Activated naive CD8-positive, alpha-beta T cell treated with anti-CD3 and anti-CD28 coated beads, Interleukin-2, amount 10 ng/mL, durations not matched to agents 7 days and 5 days (primary cell): Measurements from ENCODE around the gene MAPKAP1. TPM values are rescaled to one million over a fixed set of nuclear protein-coding genes. Genes with fewer than 3 reads are reported as not detected.

Experiments
- ATAC-seq: fragments of 150-1000 bp; cut with Tn5 transposase; one replicate; pipeline ENCODE4 v1.10.0; 2021; ENCODE audit warnings: low read depth, moderate library complexity
- POLR2A ChIA-PET: fragments of 350-600 bp; sonication (Branson Sonifier 250); formaldehyde crosslinking; loops from one replicate; lab custom pipeline; 2021; ENCODE audit warnings: antibody characterized with exemption; lab: Charles Lee
- DNase-seq: peaks from one replicate; pipeline ENCODE4 v3.0.0; 2021
- H3K27ac Mint-ChIP-seq: one replicate; pipeline ENCODE4 v1.8.0; 2022; ENCODE audit warnings: mild to moderate bottlenecking, mixed read lengths
- H3K27me3 Mint-ChIP-seq: one replicate; pipeline ENCODE4 v1.8.0; 2022; ENCODE audit warnings: mild to moderate bottlenecking, moderate library complexity, mixed read lengths
- H3K36me3 Mint-ChIP-seq: one replicate; pipeline ENCODE4 v1.8.0; 2021; ENCODE audit warnings: mild to moderate bottlenecking, mixed read lengths
- H3K4me1 Mint-ChIP-seq: one replicate; pipeline ENCODE4 v1.8.0; 2021; ENCODE audit warnings: mixed read lengths
- H3K4me3 Mint-ChIP-seq: one replicate; pipeline ENCODE4 v1.8.0; 2022; ENCODE audit warnings: mild to moderate bottlenecking, moderate library complexity, mixed read lengths
- H3K9me3 Mint-ChIP-seq: one replicate; pipeline ENCODE4 v1.8.0; 2021; ENCODE audit warnings: mixed read lengths
- total RNA-seq, 2 experiments: library from RNA; stranded (reverse); gene quantifications; one replicate each; pipeline ENCODE4 v1.2.3, GENCODE V29; 2021

Gene MAPKAP1
- total RNA-seq, 2 experiments from 2014 or later: 48.2 to 51.5 TPM

GRCh38 chr9:125434986-125435775 lies 271.8 kb downstream of the MAPKAP1 start:
- ATAC-seq (no peak), DNase-seq (peak; percentile 18)
- Mint-ChIP-seq H3K9me3 (no peaks in the 10 kb centered on the region), H3K4me3 (no peak overlapping the region), H3K27me3 (no peaks in the 10 kb centered on the region), H3K4me1 (no peaks in the 10 kb centered on the region), H3K36me3 (no peaks in the 10 kb centered on the region), H3K27ac (no peak overlapping the region)
- POLR2A ChIA-PET: no interaction called here

GRCh38 chr9:125433461-125434011 lies 273.5 kb downstream of the MAPKAP1 start:
- ATAC-seq (no peak), DNase-seq (peak; percentile 23)
- Mint-ChIP-seq H3K4me3 (no peak overlapping the region), H3K27me3 (no peaks in the 10 kb centered on the region), H3K36me3 (no peaks in the 10 kb centered on the region), H3K9me3 (no peaks in the 10 kb centered on the region), H3K27ac (no peak overlapping the region), H3K4me1 (no peaks in the 10 kb centered on the region)
- POLR2A ChIA-PET: no interaction called here

GRCh38 chr9:125432715-125433385 lies 274.2 kb downstream of the MAPKAP1 start:
- Mint-ChIP-seq H3K36me3 (no peaks in the 10 kb centered on the region), H3K27ac (no peak overlapping the region), H3K27me3 (no peaks in the 10 kb centered on the region), H3K4me1 (no peaks in the 10 kb centered on the region), H3K9me3 (no peaks in the 10 kb centered on the region), H3K4me3 (no peak overlapping the region)
- DNase-seq: peak; percentile 19
- POLR2A ChIA-PET: no interaction called here
- no peak for ATAC-seq

- no peaks in the 10 kb centered on the region for H3K27me3 Mint-ChIP-seq
- H3K4me1 Mint-ChIP-seq: no peaks in the 10 kb centered on the region
- H3K27ac Mint-ChIP-seq: no peak overlapping the region
- ATAC-seq (no peak), DNase-seq (peak; percentile 20)
- H3K9me3 Mint-ChIP-seq: no peaks in the 10 kb centered on the region
- H3K36me3 Mint-ChIP-seq: no peaks in the 10 kb centered on the region
- no peak overlapping the region for H3K4me3 Mint-ChIP-seq
- POLR2A ChIA-PET: no interaction called here
Observed at GRCh38 chr9:125431741-125432271, 275.2 kb downstream of the MAPKAP1 start.

- Mint-ChIP-seq H3K27ac (no peak overlapping the region), H3K4me1 (no peaks in the 10 kb centered on the region), H3K27me3 (no peaks in the 10 kb centered on the region), H3K4me3 (no peak overlapping the region), H3K9me3 (no peaks in the 10 kb centered on the region), H3K36me3 (no peaks in the 10 kb centered on the region)
- DNase-seq: peak; percentile 13
- POLR2A ChIA-PET: no interaction called here
- no peak for ATAC-seq
Observed at GRCh38 chr9:125431012-125431305, 276.0 kb downstream of the MAPKAP1 start.

GRCh38 chr9:125430161-125431011 lies 276.6 kb downstream of the MAPKAP1 start:
- POLR2A ChIA-PET: no interaction called here
- Mint-ChIP-seq H3K9me3 (no peaks in the 10 kb centered on the region), H3K27ac (no peak overlapping the region), H3K27me3 (no peaks in the 10 kb centered on the region), H3K4me3 (no peak overlapping the region), H3K4me1 (no peaks in the 10 kb centered on the region), H3K36me3 (no peaks in the 10 kb centered on the region)
- no peak for ATAC-seq
- DNase-seq: peak; percentile 16

GRCh38 chr9:125429476-125430160 lies 277.4 kb downstream of the MAPKAP1 start:
- ATAC-seq (no peak), DNase-seq (no peak)
- Mint-ChIP-seq H3K27ac (no peak overlapping the region), H3K4me3 (no peak overlapping the region), H3K4me1 (no peaks in the 10 kb centered on the region), H3K9me3 (no peaks in the 10 kb centered on the region), H3K27me3 (no peaks in the 10 kb centered on the region), H3K36me3 (no peaks in the 10 kb centered on the region)
- POLR2A ChIA-PET: no interaction called here

- ATAC-seq (no peak), DNase-seq (no peak)
- Mint-ChIP-seq H3K27ac (no peak overlapping the region), H3K36me3 (no peaks in the 10 kb centered on the region), H3K4me1 (no peaks in the 10 kb centered on the region), H3K27me3 (no peaks in the 10 kb centered on the region), H3K9me3 (no peaks in the 10 kb centered on the region), H3K4me3 (no peak overlapping the region)
- POLR2A ChIA-PET: no interaction called here
Observed at GRCh38 chr9:125428902-125429467, 278.0 kb downstream of the MAPKAP1 start.

- POLR2A ChIA-PET: no interaction called here
Observed at GRCh38 chr9:125428060-125428901, 278.7 kb downstream of the MAPKAP1 start.

GRCh38 chr9:125427556-125427955 lies 279.5 kb downstream of the MAPKAP1 start:
- no peak overlapping the region for H3K4me3 Mint-ChIP-seq

More at GRCh38 chr9:125428060-125428901, 278.7 kb downstream of the MAPKAP1 start:
- H3K27ac Mint-ChIP-seq: no peak overlapping the region
- H3K4me1 Mint-ChIP-seq: no peaks in the 10 kb centered on the region
- no peaks in the 10 kb centered on the region for H3K36me3 Mint-ChIP-seq
- ATAC-seq (peak; percentile 10), DNase-seq (peak; percentile 63)
- H3K9me3 Mint-ChIP-seq: no peaks in the 10 kb centered on the region
- H3K4me3 Mint-ChIP-seq: no peak overlapping the region
- H3K27me3 Mint-ChIP-seq: no peaks in the 10 kb centered on the region

GRCh38 chr9:125426926-125427325 lies 280.1 kb downstream of the MAPKAP1 start:
- Mint-ChIP-seq H3K27ac (no peak overlapping the region), H3K36me3 (no peaks in the 10 kb centered on the region), H3K4me1 (no peaks in the 10 kb centered on the region), H3K4me3 (no peak overlapping the region), H3K27me3 (no peaks in the 10 kb centered on the region), H3K9me3 (no peaks in the 10 kb centered on the region)
- ATAC-seq: no peak
- POLR2A ChIA-PET: no interaction called here
- DNase-seq: no peak

More at GRCh38 chr9:125427556-125427955, 279.5 kb downstream of the MAPKAP1 start:
- ATAC-seq (no peak), DNase-seq (no peak)
- Mint-ChIP-seq H3K27ac (no peak overlapping the region), H3K27me3 (no peaks in the 10 kb centered on the region), H3K9me3 (no peaks in the 10 kb centered on the region), H3K36me3 (no peaks in the 10 kb centered on the region), H3K4me1 (no peaks in the 10 kb centered on the region)
- POLR2A ChIA-PET: no interaction called here
